Uterus (tissue), 4 donors: ENCODE measurements around the gene FER. TPM values are rescaled to one million over a fixed set of nuclear protein-coding genes. Genes with fewer than 3 reads are reported as not detected.
"Not testable (repeated sequence)": the region's sequence is repeated elsewhere in the genome, so short reads cannot be mapped to it uniquely, and the experiment has no call there.

Experiments
- DNase-seq, 2 donors: peaks; one replicate each; pipeline ENCODE4 v3.0.0-alpha.2; 2019 to 2020
- H3K27ac ChIP-seq, 2 donors: fragments of 200-600 bp; sonication (generic); 1 replicate in 1 of 2; 2 replicates in 1 of 2; pipeline ENCODE4 v1.5.1; 2016 to 2018
- H3K27me3 ChIP-seq, 2 donors: fragments of 200-600 bp; sonication (generic); one replicate each; pipeline ENCODE4 v1.5.1; 2018 to 2019; ENCODE audit warnings: control low read depth in 1 of 2
- H3K36me3 ChIP-seq, 2 donors: fragments of 200-600 bp; sonication (generic); one replicate each; pipeline ENCODE4 v1.5.1; 2019; ENCODE audit warnings: control low read depth in 1 of 2
- H3K4me1 ChIP-seq, 2 donors: fragments of 200-600 bp; sonication (generic); one replicate each; pipeline ENCODE4 v1.5.1; 2018 to 2019; ENCODE audit warnings: control low read depth in 1 of 2
- H3K4me3 ChIP-seq, 2 donors: fragments of 200-600 bp; sonication (generic); 1 replicate in 1 of 2; 2 replicates in 1 of 2; pipeline ENCODE4 v1.5.1; 2018 to 2019; ENCODE audit warnings: mild to moderate bottlenecking in 1 of 2
- H3K9me3 ChIP-seq, 2 donors: fragments of 200-600 bp; sonication (generic); one replicate each; pipeline ENCODE4 v1.5.1; 2019; ENCODE audit warnings: control low read depth in 1 of 2
- POLR2A ChIP-seq, 2 donors: fragments of 450-650 bp; IDR thresholded peaks; one replicate each; pipeline ENCODE4 v1.6.1; 2016; ENCODE audit warnings: antibody characterized with exemption in 2 of 2, mild to moderate bottlenecking in 1 of 2, moderate library complexity in 1 of 2
- intact Hi-C: fragments of 100-400 bp; cut with DNase I; formaldehyde crosslinking; loops from one replicate; pipeline ENCODE4 v1.15.1; 2023; ENCODE audit warnings: low total_unique reads
- total RNA-seq, 4 donors: library from RNA; depleted of rRNA in 3 of 4; stranded (reverse); fragments of >200 nt in 3 of 4; gene quantifications; one replicate each; pipeline versions ENCODE4 v1.1.0 to v1.2.4, GENCODE V29; 2014 to 2023
- TF ChIP-seq, protein P1 (sequence below), 4 experiments: fragments of 200-600 bp in 2 of 4; fragments of 450-650 bp in 2 of 4; sonication (generic) in 2 of 4; IDR thresholded peaks; one replicate each; pipeline ENCODE4 v1.5.1; 2016 to 2019; ENCODE audit warnings: antibody characterized with exemption in 4 of 4, mild to moderate bottlenecking in 2 of 4, moderate library complexity in 1 of 4
- donor health status: DM: yes; HTN: yes; CAD: no.

Gene FER
- total RNA-seq, 4 donors from 2014 or later: 16.9 to 60.1 (median 38.0) TPM

- Histone ChIP-seq H3K27ac (no peak overlapping the region), H3K9me3 (no peaks in the 10 kb centered on the region), H3K36me3 (no peaks in the 10 kb centered on the region), H3K4me3 (no peak overlapping the region), H3K27me3 (no peaks in the 10 kb centered on the region), H3K4me1 (no peaks in the 10 kb centered on the region)
- no peak for DNase-seq
- intact Hi-C loops: no loop called here
- no peak for TF ChIP-seq POLR2A (IDR thresholded peaks at IDR 0.05)
- TF ChIP-seq, protein P1, sequence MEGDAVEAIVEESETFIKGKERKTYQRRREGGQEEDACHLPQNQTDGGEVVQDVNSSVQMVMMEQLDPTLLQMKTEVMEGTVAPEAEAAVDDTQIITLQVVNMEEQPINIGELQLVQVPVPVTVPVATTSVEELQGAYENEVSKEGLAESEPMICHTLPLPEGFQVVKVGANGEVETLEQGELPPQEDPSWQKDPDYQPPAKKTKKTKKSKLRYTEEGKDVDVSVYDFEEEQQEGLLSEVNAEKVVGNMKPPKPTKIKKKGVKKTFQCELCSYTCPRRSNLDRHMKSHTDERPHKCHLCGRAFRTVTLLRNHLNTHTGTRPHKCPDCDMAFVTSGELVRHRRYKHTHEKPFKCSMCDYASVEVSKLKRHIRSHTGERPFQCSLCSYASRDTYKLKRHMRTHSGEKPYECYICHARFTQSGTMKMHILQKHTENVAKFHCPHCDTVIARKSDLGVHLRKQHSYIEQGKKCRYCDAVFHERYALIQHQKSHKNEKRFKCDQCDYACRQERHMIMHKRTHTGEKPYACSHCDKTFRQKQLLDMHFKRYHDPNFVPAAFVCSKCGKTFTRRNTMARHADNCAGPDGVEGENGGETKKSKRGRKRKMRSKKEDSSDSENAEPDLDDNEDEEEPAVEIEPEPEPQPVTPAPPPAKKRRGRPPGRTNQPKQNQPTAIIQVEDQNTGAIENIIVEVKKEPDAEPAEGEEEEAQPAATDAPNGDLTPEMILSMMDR (IDR thresholded peaks at IDR 0.05): no peak
Measured at GRCh38 chr5:108786806-108787483, 39.2 kb downstream of the FER start.

DNA sequence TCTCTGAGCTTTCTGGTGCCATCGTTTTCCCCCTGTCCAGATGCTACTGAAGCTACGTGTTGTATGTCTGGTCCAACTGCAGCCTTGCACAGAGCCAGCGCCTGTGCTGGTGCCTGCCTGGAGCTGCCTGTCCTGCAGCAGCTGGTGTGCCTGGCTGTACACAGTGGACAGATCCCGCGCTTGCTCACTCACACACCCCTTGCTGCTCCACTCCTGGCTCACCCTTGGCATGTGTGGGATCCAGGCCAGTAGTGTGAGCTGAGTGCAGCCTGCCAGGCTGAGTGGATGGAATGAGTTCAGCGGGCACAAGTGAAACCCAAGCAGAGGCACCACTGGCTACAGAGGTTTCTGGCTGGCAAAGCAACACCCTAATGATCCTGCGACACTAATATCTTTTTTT is 40.4 kb downstream of the FER start:
- intact Hi-C loops: no loop called here
- no peaks in the 10 kb centered on the region for H3K36me3 ChIP-seq

DNA sequence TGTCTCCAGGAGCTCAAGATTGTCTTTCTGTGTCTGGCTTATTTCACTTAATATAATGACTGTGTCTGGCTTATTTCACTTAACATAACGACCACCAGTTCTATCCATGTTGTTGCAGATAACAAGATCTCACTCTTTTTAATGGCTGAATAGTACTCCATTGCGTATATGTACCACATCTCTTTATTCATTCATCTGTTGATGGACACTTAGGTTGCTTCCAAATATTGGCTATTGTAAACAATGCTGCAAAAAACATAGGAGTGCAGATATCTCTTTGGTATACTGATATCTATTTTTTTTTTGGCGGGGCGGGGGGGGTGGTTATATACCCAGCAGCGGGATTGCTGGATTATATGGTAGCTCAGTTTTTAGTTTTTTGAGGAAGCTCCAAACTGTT is 45.5 kb downstream of the FER start:
- intact Hi-C loops: no loop called here
- Histone ChIP-seq H3K27me3 (no peaks in the 10 kb centered on the region), H3K4me3 (no peak overlapping the region), H3K36me3 (no peaks in the 10 kb centered on the region), H3K9me3 (no peaks in the 10 kb centered on the region), H3K27ac (no peak overlapping the region), H3K4me1 (no peaks in the 10 kb centered on the region)
- no peak for TF ChIP-seq POLR2A (IDR thresholded peaks at IDR 0.05)
- TF ChIP-seq, protein P1 (IDR thresholded peaks at IDR 0.05): no peak
- DNase-seq: no peak

More for the DNA sequence above, 40.4 kb downstream of the FER start:
- TF ChIP-seq, protein P1 (IDR thresholded peaks at IDR 0.05): no peak
- TF ChIP-seq POLR2A (IDR thresholded peaks at IDR 0.05): no peak
- no peak overlapping the region for H3K4me3 ChIP-seq
- H3K27me3 ChIP-seq: no peaks in the 10 kb centered on the region
- peak in 1 of 2 donors; percentile 33 for DNase-seq
- H3K9me3 ChIP-seq: no peaks in the 10 kb centered on the region
- H3K4me1 ChIP-seq: no peaks in the 10 kb centered on the region
- H3K27ac ChIP-seq: no peak overlapping the region

DNA sequence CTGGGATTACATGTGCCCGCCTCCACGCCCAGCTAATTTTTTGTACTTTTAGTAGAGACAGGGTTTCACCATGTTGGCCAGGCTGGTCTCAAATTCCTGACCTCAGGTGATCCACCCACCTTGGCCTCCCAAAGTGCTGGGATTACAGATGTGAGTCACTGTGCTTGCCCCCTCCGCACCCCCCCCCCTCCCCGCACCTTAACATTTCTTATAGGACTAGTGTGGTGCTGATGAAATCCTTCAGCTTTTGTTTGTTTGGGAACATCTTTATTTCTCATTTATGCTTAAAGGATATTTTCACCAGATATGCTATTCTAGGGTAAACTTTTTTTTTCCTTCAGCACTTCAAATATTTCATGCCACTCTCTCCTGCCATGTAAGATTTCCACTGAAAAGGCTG is 46.7 kb downstream of the FER start:
- intact Hi-C loops, DNase-seq: not testable (repeated sequence)

GRCh38 chr5:108797396-108797795 is 49.7 kb downstream of the FER start:
- DNase-seq: no peak
- no peak overlapping the region for H3K4me3 ChIP-seq
- no peaks in the 10 kb centered on the region for H3K36me3 ChIP-seq
- no peaks in the 10 kb centered on the region for H3K27me3 ChIP-seq
- H3K27ac ChIP-seq: no peak overlapping the region
- no peaks in the 10 kb centered on the region for H3K4me1 ChIP-seq
- TF ChIP-seq, protein P1 (IDR thresholded peaks at IDR 0.05): no peak
- TF ChIP-seq POLR2A (IDR thresholded peaks at IDR 0.05): no peak
- peaks cover 0 to 2% of the 10 kb centered on the region in 2 donors for H3K9me3 ChIP-seq
- intact Hi-C loops: no loop called here

More for the DNA sequence above, 46.7 kb downstream of the FER start:
- H3K4me3 ChIP-seq, H3K27me3 ChIP-seq, H3K9me3 ChIP-seq, H3K4me1 ChIP-seq, H3K27ac ChIP-seq, H3K36me3 ChIP-seq: not testable (repeated sequence)
